SK-N-MC (cell line): Measurements from ENCODE around the gene SH3RF3.

Experiments
- EZH2 ChIP-seq: fragments of 200-600 bp; sonication (generic); IDR thresholded peaks from one replicate; pipeline ENCODE4 v1.6.1; 2017; ENCODE audit warnings: antibody characterized with exemption
- POLR2AphosphoS5 ChIP-seq: IDR thresholded peaks from 2 replicates; pipeline ENCODE4 v1.6.1; 2012; ENCODE audit warnings: mild to moderate bottlenecking, low read depth, low read length, borderline replicate concordance

DNA sequence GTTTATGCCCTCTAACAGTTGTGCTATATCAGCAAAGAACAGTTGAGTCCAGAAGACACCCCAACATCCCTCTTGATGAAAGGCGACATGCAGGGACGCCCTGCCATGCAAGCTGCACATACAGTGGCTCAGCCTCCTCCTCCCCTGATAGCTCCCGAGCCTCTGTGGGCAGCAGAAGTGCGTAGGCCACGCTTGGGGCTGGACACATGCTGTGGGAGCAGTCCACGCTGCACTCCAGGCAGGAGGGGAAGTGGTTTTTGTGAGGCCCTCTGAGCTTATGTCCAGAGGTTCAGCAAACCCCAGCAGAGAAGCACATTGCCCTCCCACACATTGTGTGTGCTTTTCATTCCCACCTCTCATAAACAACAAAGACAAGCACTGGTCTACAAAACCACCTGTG lies 322.7 kb downstream of the SH3RF3 start:
- TF ChIP-seq POLR2AphosphoS5 = no peak
- TF ChIP-seq EZH2 = no peak
